Measurements from ENCODE around the gene CDK19. TPM values are rescaled to one million over a fixed set of nuclear protein-coding genes. Genes with fewer than 3 reads are reported as not detected.

CDK19 gene
- total RNA-seq, 2 experiments from 2014 or later, result 18.2 to 18.4 TPM

DNA sequence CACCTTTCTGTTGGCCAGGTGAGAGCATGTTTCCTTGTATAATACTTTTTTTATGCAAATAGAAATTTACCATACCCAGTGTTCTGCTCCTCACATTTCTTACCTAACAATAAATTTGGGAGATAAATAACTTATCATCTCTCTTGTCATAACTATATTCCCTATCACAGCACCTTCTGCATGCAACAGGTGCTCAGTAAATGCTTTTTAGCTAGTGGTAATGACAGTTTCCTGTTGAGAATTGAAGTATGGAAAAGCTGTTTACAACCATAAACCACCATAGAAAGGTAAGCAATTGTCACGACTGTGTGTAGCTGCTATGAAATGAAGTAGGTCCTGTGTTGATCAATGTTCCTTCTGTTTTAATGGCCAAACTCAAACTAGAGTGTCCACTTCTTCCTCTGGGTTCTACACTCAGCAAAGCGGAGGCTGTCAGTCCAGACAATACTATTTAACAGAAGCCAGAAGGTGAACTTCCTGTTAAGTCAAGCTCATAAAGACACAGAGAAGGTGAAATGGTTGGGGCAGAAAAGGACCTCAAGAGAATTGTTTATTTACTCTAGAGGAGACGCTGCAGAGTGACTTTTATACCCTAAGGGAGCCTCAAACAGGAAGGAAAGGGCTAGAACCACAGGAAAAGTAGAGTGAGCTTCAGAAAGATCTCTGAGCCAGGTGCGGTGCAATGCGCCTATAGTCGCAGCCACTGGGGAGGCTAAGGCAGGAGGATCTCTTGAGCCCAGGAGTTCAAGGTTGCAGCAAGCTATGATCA, 254.8 kb downstream of the CDK19 start:
- ChIA-PET POLR2A (no interaction called here), CTCF (interaction anchor here (1.0 kb wide), 1 partner anchor 32 kb away, joined by 5 read pairs; no protein-coding TSS in a partner anchor)
- H3K4me1 Mint-ChIP-seq (ENCODE audit: low read depth), result peaks cover 24% of the 10 kb centered on the region
- H3K4me3 Mint-ChIP-seq, result no peak overlapping the region
- DNase-seq, result no peak
- intact Hi-C loops (cut with micrococcal nuclease), result no loop called here
- peak overlapping the region; percentile 39 for H3K27ac Mint-ChIP-seq
- no peaks in the 10 kb centered on the region for H3K36me3 Mint-ChIP-seq
- H3K9me3 Mint-ChIP-seq, result peaks cover 8% of the 10 kb centered on the region
- no peaks in the 10 kb centered on the region for H3K27me3 Mint-ChIP-seq

Other genes starting within 250 kb of the CDK19 start
- 10 to 100 TPM; 79.1 to 84.3 TPM for gene AMD1, start 59.3 kb upstream of the CDK19 start, total RNA-seq
- gene GTF3C6, start 143.2 kb upstream of the CDK19 start, total RNA-seq, result 10 to 100 TPM; 97.1 to 97.7 TPM
- gene RPF2, start 166.6 kb upstream of the CDK19 start, total RNA-seq, result 10 to 100 TPM; 45.5 to 46.0 TPM

All from activated CD4-positive, alpha-beta memory T cell treated with anti-CD3 and anti-CD28 coated beads for 36 hours (primary cell).